ENCODE measurements around the gene PPP1R14C.

- TF ChIP-seq, protein P1, sequence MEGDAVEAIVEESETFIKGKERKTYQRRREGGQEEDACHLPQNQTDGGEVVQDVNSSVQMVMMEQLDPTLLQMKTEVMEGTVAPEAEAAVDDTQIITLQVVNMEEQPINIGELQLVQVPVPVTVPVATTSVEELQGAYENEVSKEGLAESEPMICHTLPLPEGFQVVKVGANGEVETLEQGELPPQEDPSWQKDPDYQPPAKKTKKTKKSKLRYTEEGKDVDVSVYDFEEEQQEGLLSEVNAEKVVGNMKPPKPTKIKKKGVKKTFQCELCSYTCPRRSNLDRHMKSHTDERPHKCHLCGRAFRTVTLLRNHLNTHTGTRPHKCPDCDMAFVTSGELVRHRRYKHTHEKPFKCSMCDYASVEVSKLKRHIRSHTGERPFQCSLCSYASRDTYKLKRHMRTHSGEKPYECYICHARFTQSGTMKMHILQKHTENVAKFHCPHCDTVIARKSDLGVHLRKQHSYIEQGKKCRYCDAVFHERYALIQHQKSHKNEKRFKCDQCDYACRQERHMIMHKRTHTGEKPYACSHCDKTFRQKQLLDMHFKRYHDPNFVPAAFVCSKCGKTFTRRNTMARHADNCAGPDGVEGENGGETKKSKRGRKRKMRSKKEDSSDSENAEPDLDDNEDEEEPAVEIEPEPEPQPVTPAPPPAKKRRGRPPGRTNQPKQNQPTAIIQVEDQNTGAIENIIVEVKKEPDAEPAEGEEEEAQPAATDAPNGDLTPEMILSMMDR (IDR thresholded peaks at IDR 0.05) = no peak
- TF ChIP-seq POLR2A (IDR thresholded peaks at IDR 0.05) = no peak
Observed at GRCh38 chr6:150100745-150101144, 42.1 kb upstream of the PPP1R14C start.

Measured in body of pancreas (tissue), 4 donors.